ENCODE results near the gene PLCD3. TPM values are rescaled to one million over a fixed set of nuclear protein-coding genes. Genes with fewer than 3 reads are reported as not detected.

The PLCD3 gene
- total and polyA plus RNA-seq, 2 of the 13 experiments (the other 11 are each of a cell fraction or from before 2014, with no cell fraction given), result 11.3 to 39.1 TPM

DNA sequence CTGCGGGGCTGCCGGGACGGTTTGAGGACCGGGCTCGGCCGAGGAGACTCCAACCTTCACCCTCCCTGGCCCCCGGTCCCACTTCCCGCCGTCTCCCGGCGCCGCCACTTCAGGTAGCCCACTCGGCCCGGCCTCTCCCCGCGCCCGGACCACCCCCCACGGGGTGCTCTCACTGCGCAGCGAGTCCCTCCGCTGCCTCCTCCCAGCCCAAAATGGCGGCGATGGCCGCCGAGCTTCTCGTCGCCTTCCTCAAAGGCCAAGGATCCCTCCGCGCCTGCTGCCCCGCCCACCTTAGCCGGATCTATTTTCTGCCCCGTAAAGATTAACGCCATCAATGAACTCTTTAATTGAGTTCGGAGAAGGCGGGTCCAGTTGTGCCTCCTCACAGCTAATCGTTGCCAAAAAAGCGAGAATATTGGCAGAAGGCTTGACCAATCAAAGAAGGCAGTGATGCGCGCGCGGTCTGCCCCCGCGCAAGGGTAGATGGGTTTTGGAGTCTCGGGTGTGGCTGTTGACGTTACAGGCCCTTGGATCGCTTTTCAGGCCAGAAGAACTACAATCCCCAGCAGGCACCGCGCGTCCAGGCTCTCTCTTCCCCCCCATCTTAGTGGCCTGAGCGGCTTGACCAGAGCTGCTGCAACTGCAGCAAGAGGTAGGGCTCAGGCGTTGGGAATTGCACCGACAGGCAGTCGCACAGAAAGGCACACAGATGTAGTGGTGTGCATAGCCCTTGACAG, 29.1 kb upstream of the PLCD3 start, which contains the start of gene HEXIM2 (continued):
- TF ChIP-seq ZNF367 (CRISPR knock-in tag; IDR thresholded peaks at IDR 0.05; ENCODE audit: borderline replicate concordance) (no peak; the same call in 1 of the 2 replicates), MIER2 (CRISPR knock-in tag; IDR thresholded peaks at IDR 0.05) (0 out of 2 replicates have a peak, but pooled peaks have one; percentile 68), RNF2 (conservative IDR thresholded peaks at IDR 0.05; ENCODE audit: low read depth) (no peak; the same call in 1 of the 2 replicates), ZBTB7A (CRISPR knock-in tag; IDR thresholded peaks at IDR 0.05) (no peak; the same call in 1 of the 2 replicates), PRPF4 (IDR thresholded peaks at IDR 0.05; ENCODE audit: low read depth, low read length, poor library complexity, severe bottlenecking) (peak; percentile 22), ZNF652 (CRISPR knock-in tag; IDR thresholded peaks at IDR 0.05; ENCODE audit: borderline replicate concordance, low read depth) (peak; percentile 67; the same call in 1 of the 2 replicates), RAD21 (CRISPR knock-in tag; IDR thresholded peaks at IDR 0.05) (peak; percentile 6), ZNF160 (CRISPR knock-in tag; IDR thresholded peaks at IDR 0.05) (no peak; the same call in 1 of the 2 replicates), ARNT2 (CRISPR knock-in tag; IDR thresholded peaks at IDR 0.05; ENCODE audit: low read depth) (peak; percentile 67; the same call in 1 of the 2 replicates), DPF2 (CRISPR knock-in tag; IDR thresholded peaks at IDR 0.05; ENCODE audit: borderline replicate concordance, low read depth) (no peak), ZNF296 (CRISPR knock-in tag; conservative IDR thresholded peaks at IDR 0.05) (no peak), YY1 (IDR thresholded peaks at IDR 0.05; ENCODE audit: insufficient read depth, insufficient replicate concordance, low read depth, low read length) (peak; percentile 98), ZFP90 (CRISPR knock-in tag; IDR thresholded peaks at IDR 0.05; ENCODE audit: borderline replicate concordance) (no peak; the same call in 1 of the 2 replicates), EZH2 (conservative IDR thresholded peaks at IDR 0.05; ENCODE audit: low read depth, low read length) (no peak), ZNF572 (CRISPR knock-in tag; IDR thresholded peaks at IDR 0.05) (peak; percentile 88), STAG1 (CRISPR knock-in tag; IDR thresholded peaks at IDR 0.05) (no peak), MAFG (CRISPR knock-in tag; IDR thresholded peaks at IDR 0.05) (no peak), KLF6 (CRISPR knock-in tag; IDR thresholded peaks at IDR 0.05) (peak; percentile 89), ZSCAN12 (CRISPR knock-in tag; IDR thresholded peaks at IDR 0.05) (no peak)
- TF ChIP-seq, protein P1, sequence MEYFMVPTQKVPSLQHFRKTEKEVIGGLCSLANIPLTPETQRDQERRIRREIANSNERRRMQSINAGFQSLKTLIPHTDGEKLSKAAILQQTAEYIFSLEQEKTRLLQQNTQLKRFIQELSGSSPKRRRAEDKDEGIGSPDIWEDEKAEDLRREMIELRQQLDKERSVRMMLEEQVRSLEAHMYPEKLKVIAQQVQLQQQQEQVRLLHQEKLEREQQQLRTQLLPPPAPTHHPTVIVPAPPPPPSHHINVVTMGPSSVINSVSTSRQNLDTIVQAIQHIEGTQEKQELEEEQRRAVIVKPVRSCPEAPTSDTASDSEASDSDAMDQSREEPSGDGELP (IDR thresholded peaks at IDR 0.05; ENCODE audit: borderline replicate concordance, low read depth), result no peak; the same call in 1 of the 2 replicates
- TF ChIP-seq, protein P2, sequence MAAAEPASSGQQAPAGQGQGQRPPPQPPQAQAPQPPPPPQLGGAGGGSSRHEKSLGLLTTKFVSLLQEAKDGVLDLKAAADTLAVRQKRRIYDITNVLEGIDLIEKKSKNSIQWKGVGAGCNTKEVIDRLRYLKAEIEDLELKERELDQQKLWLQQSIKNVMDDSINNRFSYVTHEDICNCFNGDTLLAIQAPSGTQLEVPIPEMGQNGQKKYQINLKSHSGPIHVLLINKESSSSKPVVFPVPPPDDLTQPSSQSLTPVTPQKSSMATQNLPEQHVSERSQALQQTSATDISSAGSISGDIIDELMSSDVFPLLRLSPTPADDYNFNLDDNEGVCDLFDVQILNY (CRISPR knock-in tag; conservative IDR thresholded peaks at IDR 0.05), result peak; percentile 39; the same call in 1 of the 2 replicates
- TF ChIP-seq, protein P3, sequence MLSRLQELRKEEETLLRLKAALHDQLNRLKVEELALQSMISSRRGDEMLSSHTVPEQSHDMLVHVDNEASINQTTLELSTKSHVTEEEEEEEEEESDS (CRISPR knock-in tag; IDR thresholded peaks at IDR 0.05; ENCODE audit: borderline replicate concordance), result no peak
- TF ChIP-seq, protein P4, sequence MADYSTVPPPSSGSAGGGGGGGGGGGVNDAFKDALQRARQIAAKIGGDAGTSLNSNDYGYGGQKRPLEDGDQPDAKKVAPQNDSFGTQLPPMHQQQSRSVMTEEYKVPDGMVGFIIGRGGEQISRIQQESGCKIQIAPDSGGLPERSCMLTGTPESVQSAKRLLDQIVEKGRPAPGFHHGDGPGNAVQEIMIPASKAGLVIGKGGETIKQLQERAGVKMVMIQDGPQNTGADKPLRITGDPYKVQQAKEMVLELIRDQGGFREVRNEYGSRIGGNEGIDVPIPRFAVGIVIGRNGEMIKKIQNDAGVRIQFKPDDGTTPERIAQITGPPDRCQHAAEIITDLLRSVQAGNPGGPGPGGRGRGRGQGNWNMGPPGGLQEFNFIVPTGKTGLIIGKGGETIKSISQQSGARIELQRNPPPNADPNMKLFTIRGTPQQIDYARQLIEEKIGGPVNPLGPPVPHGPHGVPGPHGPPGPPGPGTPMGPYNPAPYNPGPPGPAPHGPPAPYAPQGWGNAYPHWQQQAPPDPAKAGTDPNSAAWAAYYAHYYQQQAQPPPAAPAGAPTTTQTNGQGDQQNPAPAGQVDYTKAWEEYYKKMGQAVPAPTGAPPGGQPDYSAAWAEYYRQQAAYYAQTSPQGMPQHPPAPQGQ (CRISPR knock-in tag; IDR thresholded peaks at IDR 0.05; ENCODE audit: borderline replicate concordance), result no peak
- TF ChIP-seq, protein P5, sequence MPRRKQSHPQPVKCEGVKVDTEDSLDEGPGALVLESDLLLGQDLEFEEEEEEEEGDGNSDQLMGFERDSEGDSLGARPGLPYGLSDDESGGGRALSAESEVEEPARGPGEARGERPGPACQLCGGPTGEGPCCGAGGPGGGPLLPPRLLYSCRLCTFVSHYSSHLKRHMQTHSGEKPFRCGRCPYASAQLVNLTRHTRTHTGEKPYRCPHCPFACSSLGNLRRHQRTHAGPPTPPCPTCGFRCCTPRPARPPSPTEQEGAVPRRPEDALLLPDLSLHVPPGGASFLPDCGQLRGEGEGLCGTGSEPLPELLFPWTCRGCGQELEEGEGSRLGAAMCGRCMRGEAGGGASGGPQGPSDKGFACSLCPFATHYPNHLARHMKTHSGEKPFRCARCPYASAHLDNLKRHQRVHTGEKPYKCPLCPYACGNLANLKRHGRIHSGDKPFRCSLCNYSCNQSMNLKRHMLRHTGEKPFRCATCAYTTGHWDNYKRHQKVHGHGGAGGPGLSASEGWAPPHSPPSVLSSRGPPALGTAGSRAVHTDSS (CRISPR knock-in tag; conservative IDR thresholded peaks at IDR 0.05), result no peak
